WI38 (cell line): ENCODE data around the gene SNAP29.
A peak's percentile ranks its signal among the peaks of the same experiment; 100 is the strongest.

ENCODE experiments used
- H3K4me3 ChIP-seq: 2 replicates; pipeline ENCODE4 v1.5.1; 2011; ENCODE audit warnings: low read depth, mild to moderate bottlenecking, control low read depth, low read length
- TF ChIP-seq, protein P1 (sequence below): IDR thresholded peaks from 2 replicates; pipeline ENCODE4 v1.5.1; 2012; ENCODE audit warnings: low read depth, mild to moderate bottlenecking, control low read depth, low read length

SNAP29 gene

DNA sequence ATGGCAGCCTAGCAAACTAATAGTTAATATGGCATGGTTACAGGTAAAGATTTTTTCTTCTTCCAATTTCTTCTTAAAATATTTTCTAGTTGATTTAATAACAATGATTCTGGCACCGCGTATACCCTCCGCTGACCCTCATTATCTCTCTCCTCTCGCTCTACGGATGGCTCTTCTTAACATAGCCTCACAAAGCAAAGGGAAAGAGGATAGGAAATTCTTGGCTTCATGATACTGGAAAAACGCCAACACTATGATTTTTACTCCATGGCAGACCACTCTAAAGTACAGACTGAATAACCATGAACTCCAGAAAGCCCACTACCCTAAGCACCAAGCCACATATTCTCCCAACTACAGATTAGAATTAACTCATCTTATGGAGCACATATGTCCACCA is 6.3 kb upstream of the SNAP29 start:
- TF ChIP-seq, protein P1, sequence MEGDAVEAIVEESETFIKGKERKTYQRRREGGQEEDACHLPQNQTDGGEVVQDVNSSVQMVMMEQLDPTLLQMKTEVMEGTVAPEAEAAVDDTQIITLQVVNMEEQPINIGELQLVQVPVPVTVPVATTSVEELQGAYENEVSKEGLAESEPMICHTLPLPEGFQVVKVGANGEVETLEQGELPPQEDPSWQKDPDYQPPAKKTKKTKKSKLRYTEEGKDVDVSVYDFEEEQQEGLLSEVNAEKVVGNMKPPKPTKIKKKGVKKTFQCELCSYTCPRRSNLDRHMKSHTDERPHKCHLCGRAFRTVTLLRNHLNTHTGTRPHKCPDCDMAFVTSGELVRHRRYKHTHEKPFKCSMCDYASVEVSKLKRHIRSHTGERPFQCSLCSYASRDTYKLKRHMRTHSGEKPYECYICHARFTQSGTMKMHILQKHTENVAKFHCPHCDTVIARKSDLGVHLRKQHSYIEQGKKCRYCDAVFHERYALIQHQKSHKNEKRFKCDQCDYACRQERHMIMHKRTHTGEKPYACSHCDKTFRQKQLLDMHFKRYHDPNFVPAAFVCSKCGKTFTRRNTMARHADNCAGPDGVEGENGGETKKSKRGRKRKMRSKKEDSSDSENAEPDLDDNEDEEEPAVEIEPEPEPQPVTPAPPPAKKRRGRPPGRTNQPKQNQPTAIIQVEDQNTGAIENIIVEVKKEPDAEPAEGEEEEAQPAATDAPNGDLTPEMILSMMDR, result no peak
- H3K4me3 ChIP-seq, result no peak overlapping the region

DNA sequence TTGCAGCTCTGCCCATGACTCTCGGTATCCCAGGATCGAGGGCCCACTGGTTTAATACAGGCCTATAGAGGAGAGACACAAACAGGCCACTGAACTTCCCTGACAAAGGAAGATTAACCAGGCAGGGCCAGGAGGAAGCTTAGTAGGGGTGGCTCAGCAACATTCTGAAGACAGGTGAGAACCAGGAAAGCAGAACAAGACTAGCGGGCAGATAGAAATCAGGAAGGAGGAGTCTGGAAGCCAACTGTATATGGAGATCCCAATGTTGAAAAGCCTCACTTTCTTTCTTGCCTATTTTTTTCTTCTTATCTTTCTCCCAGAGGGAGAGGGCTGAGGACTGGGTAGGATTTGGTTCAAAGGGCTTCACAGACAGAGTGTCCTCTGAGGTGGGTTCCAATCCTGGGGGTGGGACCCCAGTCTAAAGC is 5.6 kb upstream of the SNAP29 start:
- TF ChIP-seq, protein P1, result no peak
- H3K4me3 ChIP-seq, result no peak overlapping the region

DNA sequence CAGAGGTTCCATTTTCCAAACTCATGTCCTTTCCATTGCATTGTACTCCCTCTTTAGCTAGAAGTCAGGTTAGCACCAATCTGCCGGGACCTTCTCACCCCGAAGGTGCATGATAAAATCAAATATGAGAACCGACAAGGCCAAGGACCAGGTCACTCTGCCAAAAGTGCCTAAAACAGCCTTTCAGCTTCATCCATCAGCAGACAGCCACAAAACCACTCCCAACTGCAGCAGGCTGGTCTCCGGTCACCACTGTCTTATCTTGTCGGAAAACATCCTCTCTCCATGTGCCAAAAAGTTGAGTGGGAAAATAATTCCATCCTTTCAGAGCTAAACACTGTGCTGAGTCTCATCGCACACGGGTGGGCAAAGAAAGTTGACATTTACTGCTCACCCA is 1.6 kb upstream of the SNAP29 start:
- TF ChIP-seq, protein P1, result no peak
- H3K4me3 ChIP-seq, result peak overlapping the region; percentile 66

DNA sequence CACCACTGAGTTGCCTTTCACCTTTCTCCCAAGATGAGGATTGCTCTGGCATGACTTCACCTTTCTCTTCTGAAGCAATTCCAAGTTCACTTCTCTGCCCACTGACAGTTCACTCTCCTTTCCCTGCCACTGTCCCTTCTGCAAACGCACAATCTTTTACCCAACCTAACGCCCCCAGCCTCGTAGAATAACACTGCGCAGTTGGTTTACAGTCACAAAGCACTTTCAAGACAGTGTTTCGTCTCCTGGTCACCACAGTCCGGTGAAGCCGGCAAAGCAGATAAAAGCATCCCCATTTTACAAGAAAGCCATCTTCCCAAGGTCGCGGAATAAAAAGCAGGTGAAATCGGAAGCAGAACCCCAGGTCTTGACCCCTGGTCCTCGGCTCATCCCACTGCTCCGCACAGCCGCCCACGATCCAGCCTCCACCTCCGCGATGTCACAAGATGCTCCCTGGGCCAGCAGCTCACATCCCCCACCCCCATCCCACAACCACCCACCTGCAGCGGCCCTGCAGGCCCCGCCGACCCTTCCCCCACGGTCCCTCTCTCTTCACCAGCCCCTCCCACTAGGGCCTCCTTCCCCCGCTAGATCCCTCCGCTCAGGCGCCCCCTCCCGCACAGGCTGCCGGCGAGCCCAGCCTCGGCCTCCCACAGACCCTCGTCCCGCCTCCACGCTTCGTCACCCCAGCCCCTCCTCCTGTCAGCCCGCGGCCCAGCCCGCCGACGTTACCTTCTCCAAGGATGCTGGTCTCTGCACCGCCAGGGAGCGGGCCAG is 781 bp upstream of the SNAP29 start:
- TF ChIP-seq, protein P1, result no peak
- H3K4me3 ChIP-seq, result peak overlapping the region; percentile 66

DNA sequence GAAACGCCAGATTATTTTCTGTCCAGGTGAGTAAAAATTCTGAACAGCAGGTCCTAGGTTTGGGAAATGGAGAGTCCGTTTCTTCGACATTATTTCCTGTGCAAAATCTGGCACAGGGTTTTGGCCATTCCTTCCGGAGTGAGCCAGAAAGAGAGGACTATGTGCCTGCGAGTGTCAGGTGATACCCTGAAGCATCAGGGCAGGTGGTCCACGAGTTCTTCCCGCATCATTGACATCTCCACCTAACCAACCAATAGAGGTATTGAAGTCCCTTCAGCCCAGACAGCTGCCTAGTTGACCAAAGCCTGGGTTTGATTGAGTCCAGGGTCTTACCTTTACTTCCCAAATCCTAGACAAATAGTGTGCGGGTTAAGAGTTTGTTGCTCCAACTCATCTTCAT is 808 bp downstream of the SNAP29 start:
- TF ChIP-seq, protein P1, result no peak
- H3K4me3 ChIP-seq, result peak overlapping the region; percentile 81

DNA sequence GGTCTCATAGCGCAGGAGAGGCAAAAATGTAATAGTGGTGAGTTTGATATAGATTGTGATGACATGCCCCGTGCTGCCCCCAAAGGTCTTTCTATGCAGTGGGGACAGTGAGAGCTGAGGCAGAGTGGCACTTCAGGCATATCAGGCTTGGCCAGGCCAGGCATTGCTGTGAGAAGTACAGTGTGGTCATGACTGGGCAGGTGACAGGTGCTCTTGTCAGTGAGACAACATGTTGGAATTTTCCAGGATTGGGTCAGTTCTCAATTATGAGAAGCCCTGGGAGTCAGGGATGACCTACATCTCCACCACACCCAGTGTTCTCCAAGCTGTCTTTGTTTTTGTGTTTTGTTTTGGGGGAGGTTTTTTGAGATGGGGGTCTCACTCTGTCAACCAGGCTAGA is 3.7 kb downstream of the SNAP29 start:
- TF ChIP-seq, protein P1, result no peak
- no peak overlapping the region for H3K4me3 ChIP-seq

DNA sequence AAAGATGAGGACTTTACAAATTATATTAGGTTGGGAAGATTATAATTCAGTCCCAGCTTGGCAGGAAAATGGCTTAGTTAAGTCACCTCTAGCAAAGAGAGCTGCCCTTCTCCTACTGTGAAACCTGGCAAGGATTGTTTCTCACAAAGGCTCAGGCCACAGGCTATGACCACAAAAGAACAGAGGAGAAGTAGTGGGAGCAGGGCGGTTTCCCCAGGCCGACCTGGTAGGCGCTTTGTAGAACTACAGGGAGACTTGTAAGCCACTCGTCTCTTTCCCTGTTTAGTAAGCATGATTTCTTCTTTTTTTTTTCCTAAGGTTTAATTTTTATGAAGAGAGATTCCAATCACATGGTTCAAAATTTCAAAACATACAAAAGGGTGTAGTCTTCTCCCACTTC is 4.6 kb downstream of the SNAP29 start:
- TF ChIP-seq, protein P1, result no peak
- no peak overlapping the region for H3K4me3 ChIP-seq
